ENCODE results near the gene BRD9. TPM values are rescaled to one million over a fixed set of nuclear protein-coding genes. Genes with fewer than 3 reads are reported as not detected.
"Not testable (repeated sequence)": the region's sequence is repeated elsewhere in the genome, so short reads cannot be mapped to it uniquely, and the experiment has no call there.

Gene BRD9
- total RNA-seq, 2 donors from 2014 or later, result 26.8 to 39.3 TPM

- ATAC-seq, DNase-seq: not testable (repeated sequence)
- intact Hi-C loops (cut with DNase I), result loop anchor here in 1 of 2 donors (2.0 kb wide), 1 partner anchor 97 kb away; no protein-coding TSS in a partner anchor
These were observed 50.8 kb downstream of the BRD9 start for GRCh38 chr5:841531-842401.

- DNase-seq, ATAC-seq: not testable (repeated sequence)
- intact Hi-C loops (cut with DNase I), result loop anchor here in 1 of 2 donors (2.0 kb wide), 1 partner anchor 96 kb away; no protein-coding TSS in a partner anchor
These were observed 51.6 kb downstream of the BRD9 start for GRCh38 chr5:840974-841435.

GRCh38 chr5:840118-840973 is 52.3 kb downstream of the BRD9 start:
- DNase-seq, ATAC-seq: not testable (repeated sequence)
- intact Hi-C loops (cut with DNase I), result loop anchor here in 1 of 2 donors (2.0 kb wide), 1 partner anchor 96 kb away; no protein-coding TSS in a partner anchor

GRCh38 chr5:838431-838851 is 54.2 kb downstream of the BRD9 start:
- intact Hi-C loops (cut with DNase I); DNase-seq: not testable (repeated sequence)
- ATAC-seq, result peak; percentile 52 to 71

GRCh38 chr5:837621-838121 is 54.9 kb downstream of the BRD9 start:
- ATAC-seq; DNase-seq; intact Hi-C loops (cut with DNase I): not testable (repeated sequence)

- DNase-seq; intact Hi-C loops (cut with DNase I): not testable (repeated sequence)
- ATAC-seq, result peak in 1 of 2 donors; percentile 33
These were observed 56.5 kb downstream of the BRD9 start for GRCh38 chr5:835933-836612.

GRCh38 chr5:834013-834412 is 58.6 kb downstream of the BRD9 start:
- intact Hi-C loops (cut with DNase I); DNase-seq; ATAC-seq: not testable (repeated sequence)

GRCh38 chr5:828194-828593 is 64.4 kb downstream of the BRD9 start:
- ATAC-seq; DNase-seq; intact Hi-C loops (cut with DNase I): not testable (repeated sequence)

- intact Hi-C loops (cut with DNase I), result loop anchor here in 1 of 2 donors (2.0 kb wide), 1 partner anchor 93 kb away; no protein-coding TSS in a partner anchor
- ATAC-seq, DNase-seq: not testable (repeated sequence)
These were observed 67.1 kb downstream of the BRD9 start for GRCh38 chr5:825544-825943.

GRCh38 chr5:821504-821903 is 71.1 kb downstream of the BRD9 start:
- intact Hi-C loops (cut with DNase I), result no loop called here
- ATAC-seq (no peak), DNase-seq (no peak)

GRCh38 chr5:820245-820644 is 72.4 kb downstream of the BRD9 start:
- intact Hi-C loops (cut with DNase I), result no loop called here
- no peak for DNase-seq
- no peak for ATAC-seq

GRCh38 chr5:819078-819477 is 73.5 kb downstream of the BRD9 start:
- intact Hi-C loops (cut with DNase I), result no loop called here
- DNase-seq (no peak), ATAC-seq (no peak)

- intact Hi-C loops (cut with DNase I), result no loop called here
- ATAC-seq (no peak), DNase-seq (no peak)
These were observed 76.4 kb downstream of the BRD9 start for GRCh38 chr5:816176-816575.

- no peak for DNase-seq
- intact Hi-C loops (cut with DNase I), result no loop called here
- ATAC-seq, result no peak
These were observed 77.2 kb downstream of the BRD9 start for GRCh38 chr5:815449-815848.

Other genes starting within 250 kb of the BRD9 start
- gene TPPP, start 199.4 kb downstream of the BRD9 start, total RNA-seq, result 10 to 100 TPM; 15.5 to 25.0 TPM
- gene ZDHHC11B, start 108.1 kb downstream of the BRD9 start, total RNA-seq, result 10 to 100 TPM; 15.4 to 32.5 TPM
- 10 to 100 TPM; 31.1 to 36.7 TPM for gene ZDHHC11, start 41.8 kb downstream of the BRD9 start, total RNA-seq
- 1 to 10 TPM in 1 of 2 donors, under 1 TPM in 1; 0.88 to 1.1 TPM for gene TRIP13, start 83 bp upstream of the BRD9 start, total RNA-seq
- gene NKD2, start 116.0 kb upstream of the BRD9 start, total RNA-seq, result 10 to 100 TPM in 1 of 2 donors, 1 to 10 TPM in 1; 4.4 to 10.4 TPM
- 10 to 100 TPM; 53.7 to 54.1 TPM for gene SLC12A7, start 219.3 kb upstream of the BRD9 start, total RNA-seq